KG1 (cell line): ENCODE data around the gene ESD.
A peak's percentile ranks its signal among the peaks of the same experiment; 100 is the strongest.
"Not testable (repeated sequence)": the region's sequence is repeated elsewhere in the genome, so short reads cannot be mapped to it uniquely, and the experiment has no call there.

Source experiments
- DNase-seq: peaks from one replicate; lab custom pipeline; 2025; lab: John Stamatoyannopoulos, UW

Gene ESD

GRCh38 chr13:46796515-46797474, at the start of gene ESD:
ESD (minus strand) TSS chr13:46797161; CDS start chr13:46791413, 5,748 bp downstream.
- peak; percentile 85 for DNase-seq

DNA sequence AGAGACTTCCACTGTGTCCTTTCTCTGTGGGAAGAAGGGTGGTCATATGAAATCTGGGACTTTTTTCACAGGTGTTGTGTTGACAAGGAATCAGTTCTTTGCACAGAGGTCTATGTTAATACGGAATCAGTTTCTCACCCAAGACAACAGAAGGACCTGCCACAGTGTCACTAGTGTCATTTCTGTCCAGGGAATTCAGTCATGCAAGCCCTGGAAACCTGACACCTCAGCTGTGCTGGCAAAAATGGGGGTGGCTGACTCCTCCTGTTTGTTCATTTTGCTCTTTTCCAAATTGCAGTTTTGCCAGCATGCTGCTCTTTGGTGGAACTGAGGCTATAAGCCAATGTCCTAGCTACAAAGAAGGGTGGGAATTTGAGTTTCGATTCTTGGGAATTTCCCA, 49.8 kb upstream of the ESD start:
- no peak for DNase-seq

DNA sequence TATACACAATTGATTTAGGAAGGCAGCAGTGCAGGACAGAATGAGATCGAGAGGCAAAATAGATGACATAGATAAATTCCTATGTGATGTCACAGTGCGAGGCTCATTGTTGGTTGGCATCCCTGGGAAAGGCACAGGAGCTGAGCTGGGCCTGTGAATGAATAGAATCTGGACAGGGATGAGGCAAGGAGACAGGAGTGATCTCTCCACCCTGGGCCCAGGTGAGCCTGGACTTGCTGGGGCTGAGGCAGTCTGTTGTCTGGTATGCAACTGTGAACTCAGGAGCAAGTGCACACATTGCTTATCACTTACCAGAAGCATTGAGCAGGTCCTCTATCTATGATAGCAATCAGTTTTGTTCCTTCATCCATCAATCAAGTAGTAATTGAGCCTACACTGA, 48.2 kb upstream of the ESD start:
- DNase-seq: no peak

DNA sequence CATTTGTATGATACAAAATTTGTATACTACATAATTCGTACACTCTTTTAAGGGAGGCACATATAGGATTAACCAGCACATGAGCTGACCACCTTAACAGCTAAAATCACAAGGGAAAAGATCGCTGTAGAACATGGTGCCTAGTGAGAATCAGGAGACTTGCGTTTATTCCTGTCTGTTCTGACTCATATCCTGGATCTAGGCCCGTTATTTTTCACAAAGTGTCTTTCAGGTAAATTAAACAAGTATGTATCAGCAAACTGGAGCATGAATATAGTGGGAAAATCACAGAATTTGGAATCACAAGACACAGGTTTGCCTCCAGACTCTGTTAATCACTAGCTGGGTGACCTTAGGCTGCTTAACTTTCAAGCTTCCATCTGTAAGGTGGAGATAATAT, 47.5 kb upstream of the ESD start:
- DNase-seq: no peak

GRCh38 chr13:46839399-46839798, 42.4 kb upstream of the ESD start:
- DNase-seq: no peak

- no peak for DNase-seq
Measured at GRCh38 chr13:46834657-46835056, 37.7 kb upstream of the ESD start.

DNA sequence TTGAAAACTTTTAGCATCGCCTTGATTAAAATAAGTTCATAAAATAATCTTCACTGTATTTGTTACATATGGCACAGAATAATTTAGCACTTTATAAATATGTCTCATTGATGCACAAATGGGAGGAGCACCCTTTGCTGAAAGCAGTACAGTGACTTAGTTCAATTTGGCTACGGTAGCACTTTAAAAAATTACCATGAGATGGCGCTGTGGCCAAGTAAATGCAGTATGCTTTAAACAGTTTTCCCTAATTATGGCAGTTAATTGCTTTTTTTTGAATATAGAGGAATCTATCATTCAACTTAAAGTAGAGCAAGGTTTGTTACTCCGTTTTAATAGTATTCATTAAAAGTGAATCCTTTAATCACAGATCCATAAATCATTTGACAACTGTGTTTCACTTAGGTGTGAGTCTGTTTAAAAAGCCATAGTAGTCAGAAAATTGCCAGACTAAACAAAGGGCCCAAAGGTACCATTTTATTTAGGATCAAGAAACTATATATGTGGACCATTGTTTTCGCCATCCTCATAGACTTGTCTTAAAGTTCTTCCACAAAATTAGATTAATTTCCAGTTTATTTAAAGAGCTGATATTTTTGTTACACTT, 34.7 kb upstream of the ESD start:
- DNase-seq: peak; percentile 75

- no peak for DNase-seq
Measured at GRCh38 chr13:46830405-46831005, 33.5 kb upstream of the ESD start.

DNA sequence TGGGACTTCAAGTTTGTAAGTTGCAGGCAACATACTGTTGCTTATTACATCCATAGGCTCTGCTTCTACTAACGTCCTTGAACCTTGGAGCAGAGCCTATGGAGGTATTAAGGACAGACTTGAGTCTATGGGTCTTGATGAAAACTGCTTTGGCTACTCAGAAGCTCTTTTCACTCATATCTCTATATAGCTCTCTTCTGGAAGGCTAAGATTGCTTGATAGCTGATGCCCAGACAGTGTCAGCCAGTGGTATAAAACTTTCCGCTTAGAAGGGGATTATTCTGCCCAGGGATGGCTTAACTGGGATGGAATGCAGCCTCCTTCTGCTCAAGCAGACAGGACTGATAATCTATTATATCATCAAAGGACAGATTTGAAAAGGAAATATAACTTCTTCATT, 25.6 kb upstream of the ESD start:
- DNase-seq: no peak

GRCh38 chr13:46817838-46818476, 21.0 kb upstream of the ESD start:
- no peak for DNase-seq

DNA sequence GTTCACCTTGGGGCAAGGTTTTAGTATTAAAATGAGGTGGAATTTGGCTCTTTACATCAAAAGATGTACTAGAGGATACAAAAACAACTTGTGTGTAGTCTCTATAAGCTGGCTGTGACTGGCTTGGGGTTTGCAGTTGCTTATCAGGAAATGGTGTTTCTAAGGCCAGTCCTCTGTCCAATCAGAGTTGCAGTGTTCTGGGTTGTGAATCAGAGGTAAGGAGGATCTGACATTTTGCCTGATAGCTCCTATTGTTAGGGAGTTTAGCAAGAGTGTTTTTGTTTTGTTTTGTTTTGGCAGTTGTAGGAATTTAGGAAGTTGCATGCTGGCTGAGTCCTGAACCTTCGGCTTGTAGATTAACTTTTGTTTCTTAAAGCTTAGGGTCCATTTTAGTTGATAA, 20.1 kb upstream of the ESD start:
- no peak for DNase-seq

DNA sequence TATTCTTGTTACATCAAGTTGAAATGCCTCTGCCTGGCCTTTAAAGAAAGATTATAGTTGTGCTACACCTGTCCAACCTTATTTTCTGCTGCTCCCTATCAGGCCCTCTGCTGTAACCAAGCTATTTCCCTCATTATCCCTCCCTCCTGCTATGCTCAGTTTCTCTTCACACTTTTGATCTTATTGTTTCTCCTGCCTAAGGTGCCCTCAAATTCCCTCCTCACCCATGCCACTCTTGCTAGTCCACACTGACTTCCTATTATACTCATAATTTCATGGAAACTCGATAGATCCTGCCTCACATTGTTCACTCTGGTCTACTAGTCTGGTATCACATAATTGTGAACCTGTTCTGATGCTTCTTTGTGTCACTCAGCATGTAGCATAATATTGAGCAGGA, 19.4 kb upstream of the ESD start:
- DNase-seq: no peak

GRCh38 chr13:46812301-46812797, 15.4 kb upstream of the ESD start:
- DNase-seq: no peak

GRCh38 chr13:46810440-46810839, 13.5 kb upstream of the ESD start:
- DNase-seq: no peak

DNA sequence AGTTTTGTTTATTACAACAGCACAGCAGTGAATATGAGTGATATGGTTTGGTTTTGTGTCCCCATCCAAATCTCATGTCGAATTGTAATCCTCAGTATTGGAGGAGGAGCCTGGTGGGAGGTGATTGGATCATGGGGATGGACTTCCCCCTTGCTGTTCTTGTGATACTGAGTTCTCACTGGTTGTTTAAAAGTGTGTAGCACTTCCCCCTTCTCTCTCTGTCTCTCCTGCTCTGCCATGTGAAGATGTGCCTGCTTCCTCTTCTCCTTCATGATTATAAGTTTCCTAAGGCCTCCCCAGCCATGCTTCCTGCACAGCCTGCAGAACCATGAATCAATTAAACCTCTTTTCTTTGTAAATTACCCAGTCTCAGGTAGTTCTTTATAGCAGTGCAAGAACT, 8.0 kb upstream of the ESD start:
- DNase-seq: not testable (repeated sequence)

DNA sequence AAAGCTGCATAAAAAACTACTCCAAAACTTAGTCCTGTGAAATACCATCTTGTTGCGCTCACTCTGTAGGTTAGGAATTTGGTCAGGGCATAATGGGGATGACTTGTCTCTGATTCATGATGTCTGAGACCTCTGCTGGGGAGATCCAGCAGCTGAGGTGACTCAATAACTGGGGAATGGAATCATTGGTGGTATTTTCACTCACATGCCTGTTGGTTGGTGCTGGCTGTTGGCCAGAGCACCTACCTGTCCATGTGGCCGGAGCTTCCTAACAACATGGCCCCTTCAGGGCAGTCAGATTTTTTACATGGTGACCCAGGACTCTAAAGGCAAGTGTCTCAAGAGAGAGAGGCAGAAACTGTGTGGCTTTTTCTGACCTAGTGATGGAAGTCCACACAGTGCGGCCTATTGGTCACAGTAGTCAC, 7.4 kb upstream of the ESD start:
- DNase-seq: no peak

GRCh38 chr13:46803586-46803985, 6.6 kb upstream of the ESD start:
- no peak for DNase-seq

GRCh38 chr13:46801858-46802257, 4.9 kb upstream of the ESD start:
- DNase-seq: no peak

DNA sequence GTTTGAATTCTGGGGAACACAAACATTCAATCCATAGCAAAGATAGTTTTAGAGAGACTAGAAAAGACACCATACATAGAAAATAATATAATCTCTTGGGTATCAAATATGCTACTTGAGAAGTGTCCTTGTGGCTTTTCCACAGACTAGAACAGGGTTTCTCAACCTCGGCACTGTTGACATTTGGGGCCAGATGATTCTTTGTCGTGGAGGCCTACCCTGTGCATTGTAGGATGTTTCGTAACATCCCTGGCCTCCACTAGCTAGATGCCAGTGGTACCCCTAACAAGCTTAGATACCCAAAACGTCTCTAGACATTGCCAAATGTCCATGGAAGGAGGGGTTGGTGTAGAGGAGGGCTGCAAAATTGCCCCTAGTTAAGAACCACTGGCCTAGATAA, 2.2 kb upstream of the ESD start:
- no peak for DNase-seq

GRCh38 chr13:46797501-46798237, 708 bp upstream of the ESD start:
- no peak for DNase-seq

GRCh38 chr13:46796129-46796514, 839 bp downstream of the ESD start:
- no peak for DNase-seq

DNA sequence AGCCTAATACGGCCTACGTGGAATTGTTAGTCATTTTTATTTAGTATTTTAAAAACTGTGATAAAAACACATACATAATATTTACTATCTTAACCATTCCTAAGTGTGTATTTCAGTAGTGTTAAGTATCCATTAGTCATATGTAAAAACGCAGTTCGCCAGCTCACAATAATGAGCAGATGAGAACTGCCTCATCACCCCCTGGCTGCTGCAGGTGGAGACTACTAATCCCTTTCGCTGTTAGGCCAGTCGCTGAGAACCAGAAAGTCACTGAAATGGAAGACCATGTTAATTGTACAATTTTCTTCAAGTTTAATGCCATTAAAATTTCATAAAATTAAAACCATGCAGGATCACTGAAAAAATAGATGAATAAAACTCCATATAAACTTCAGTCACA, 1.6 kb downstream of the ESD start:
- no peak for DNase-seq
